ENCODE measurements around the gene PPP1CC. TPM values are rescaled to one million over a fixed set of nuclear protein-coding genes. Genes with fewer than 3 reads are reported as not detected.

PPP1CC gene
- total RNA-seq, 3 donors from 2014 or later (not counting 1 experiment from before 2014, with no cell fraction given): 114 to 121 (median 117) TPM

DNA sequence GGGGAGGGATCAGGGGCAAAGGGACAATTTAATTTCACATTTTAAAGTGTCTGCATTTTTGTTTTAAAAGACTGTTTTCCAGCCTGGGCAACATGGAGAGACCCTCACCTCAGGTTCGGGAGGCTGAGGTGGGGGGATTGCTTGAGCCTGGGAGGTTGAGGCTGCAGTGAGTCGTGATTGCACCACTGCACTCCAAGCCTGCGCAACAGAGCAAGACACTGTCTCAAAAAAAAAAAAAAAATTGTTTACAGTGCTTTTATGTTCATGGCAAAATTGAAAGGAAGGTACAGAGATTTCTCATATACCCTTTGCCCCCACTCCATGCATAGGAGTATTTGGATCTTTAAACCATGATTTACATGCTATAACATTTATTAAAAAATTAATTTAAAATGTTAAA lies 37.4 kb downstream of the PPP1CC start:
- H3K4me3 ChIP-seq (ENCODE audit: low read length): no peak overlapping the region
- 94% methylated on average over 3 of the region's 3 CpGs for WGBS (ENCODE audit: insufficient coverage)
- H3K27me3 ChIP-seq (ENCODE audit: control insufficient read depth, insufficient read depth, low read length): no peaks in the 10 kb centered on the region
- intact Hi-C loops (cut with micrococcal nuclease): no loop called here
- TF ChIP-seq, protein P1, sequence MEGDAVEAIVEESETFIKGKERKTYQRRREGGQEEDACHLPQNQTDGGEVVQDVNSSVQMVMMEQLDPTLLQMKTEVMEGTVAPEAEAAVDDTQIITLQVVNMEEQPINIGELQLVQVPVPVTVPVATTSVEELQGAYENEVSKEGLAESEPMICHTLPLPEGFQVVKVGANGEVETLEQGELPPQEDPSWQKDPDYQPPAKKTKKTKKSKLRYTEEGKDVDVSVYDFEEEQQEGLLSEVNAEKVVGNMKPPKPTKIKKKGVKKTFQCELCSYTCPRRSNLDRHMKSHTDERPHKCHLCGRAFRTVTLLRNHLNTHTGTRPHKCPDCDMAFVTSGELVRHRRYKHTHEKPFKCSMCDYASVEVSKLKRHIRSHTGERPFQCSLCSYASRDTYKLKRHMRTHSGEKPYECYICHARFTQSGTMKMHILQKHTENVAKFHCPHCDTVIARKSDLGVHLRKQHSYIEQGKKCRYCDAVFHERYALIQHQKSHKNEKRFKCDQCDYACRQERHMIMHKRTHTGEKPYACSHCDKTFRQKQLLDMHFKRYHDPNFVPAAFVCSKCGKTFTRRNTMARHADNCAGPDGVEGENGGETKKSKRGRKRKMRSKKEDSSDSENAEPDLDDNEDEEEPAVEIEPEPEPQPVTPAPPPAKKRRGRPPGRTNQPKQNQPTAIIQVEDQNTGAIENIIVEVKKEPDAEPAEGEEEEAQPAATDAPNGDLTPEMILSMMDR (IDR thresholded peaks at IDR 0.05): no peak
- no peak for ATAC-seq
- no peaks in the 10 kb centered on the region for H3K4me1 Mint-ChIP-seq
- H3K27ac ChIP-seq (ENCODE audit: low read length): no peak overlapping the region
- no peaks in the 10 kb centered on the region for H3K36me3 Mint-ChIP-seq
- H3K9me3 Mint-ChIP-seq: no peaks in the 10 kb centered on the region
- no peaks in the 10 kb centered on the region for H3K36me3 ChIP-seq (ENCODE audit: control insufficient read depth, insufficient read depth, low read length)
- no peak for DNase-seq
- H3K4me3 Mint-ChIP-seq: no peak overlapping the region
- no peak overlapping the region for H3K27ac Mint-ChIP-seq
- no peaks in the 10 kb centered on the region for H3K4me1 ChIP-seq (ENCODE audit: control insufficient read depth, insufficient read depth, low read length)
- H3K27me3 Mint-ChIP-seq (ENCODE audit: low read depth in 2 of 2): no peaks in the 10 kb centered on the region
- H3K9me3 ChIP-seq (ENCODE audit: control insufficient read depth, insufficient read depth, low read length): no peaks in the 10 kb centered on the region

DNA sequence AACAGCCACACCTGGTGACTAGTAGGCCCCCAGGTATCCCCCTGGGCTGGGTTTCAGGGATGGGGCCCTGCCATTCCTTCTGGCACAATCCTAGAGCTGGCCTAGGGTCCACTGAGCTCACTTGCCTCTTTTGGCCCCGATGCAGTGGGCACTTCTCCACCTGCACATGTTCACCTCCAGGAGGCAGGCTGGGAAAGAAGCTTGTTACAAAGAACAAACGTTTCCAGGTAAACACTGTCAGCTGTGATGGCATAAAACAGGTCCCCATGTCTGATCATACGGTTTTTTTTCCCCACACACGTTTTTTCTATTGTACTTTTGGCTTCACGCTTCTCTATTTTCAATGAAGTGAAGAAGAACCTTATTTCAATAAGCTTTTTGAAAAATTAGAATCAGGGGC lies 37.9 kb downstream of the PPP1CC start:
- peak in 1 of 2 donors; percentile 44 for DNase-seq

GRCh38 chr12:110704231-110704630 lies 38.5 kb downstream of the PPP1CC start:
- Histone ChIP-seq H3K4me3 (ENCODE audit: low read length) (no peak overlapping the region), H3K27me3 (ENCODE audit: control insufficient read depth, insufficient read depth, low read length) (no peaks in the 10 kb centered on the region), H3K4me1 (ENCODE audit: control insufficient read depth, insufficient read depth, low read length) (no peaks in the 10 kb centered on the region), H3K9me3 (ENCODE audit: control insufficient read depth, insufficient read depth, low read length) (no peaks in the 10 kb centered on the region), H3K27ac (ENCODE audit: low read length) (no peak overlapping the region), H3K36me3 (ENCODE audit: control insufficient read depth, insufficient read depth, low read length) (no peaks in the 10 kb centered on the region)
- intact Hi-C loops (cut with micrococcal nuclease): no loop called here
- Mint-ChIP-seq H3K27ac (no peak overlapping the region), H3K36me3 (no peaks in the 10 kb centered on the region), H3K27me3 (ENCODE audit: low read depth in 2 of 2) (no peaks in the 10 kb centered on the region), H3K4me1 (no peaks in the 10 kb centered on the region), H3K9me3 (no peaks in the 10 kb centered on the region), H3K4me3 (no peak overlapping the region)
- WGBS (ENCODE audit: insufficient coverage): 96% methylated on average over 5 of the region's 5 CpGs
- no peak for DNase-seq
- ATAC-seq: no peak
- TF ChIP-seq, protein P1 (IDR thresholded peaks at IDR 0.05): no peak

More for the DNA sequence above, 37.9 kb downstream of the PPP1CC start:
- H3K9me3 ChIP-seq (ENCODE audit: control insufficient read depth, insufficient read depth, low read length): no peaks in the 10 kb centered on the region
- H3K27ac ChIP-seq (ENCODE audit: low read length): no peak overlapping the region
- intact Hi-C loops (cut with micrococcal nuclease): no loop called here
- TF ChIP-seq, protein P1 (IDR thresholded peaks at IDR 0.05): no peak
- no peak overlapping the region for H3K4me3 Mint-ChIP-seq
- no peaks in the 10 kb centered on the region for H3K36me3 Mint-ChIP-seq
- H3K27me3 Mint-ChIP-seq (ENCODE audit: low read depth in 2 of 2): no peaks in the 10 kb centered on the region
- WGBS (ENCODE audit: insufficient coverage): 43% methylated on average over 4 of the region's 5 CpGs
- ATAC-seq: no peak
- H3K27me3 ChIP-seq (ENCODE audit: control insufficient read depth, insufficient read depth, low read length): no peaks in the 10 kb centered on the region
- no peaks in the 10 kb centered on the region for H3K4me1 ChIP-seq (ENCODE audit: control insufficient read depth, insufficient read depth, low read length)
- no peak overlapping the region for H3K27ac Mint-ChIP-seq
- H3K36me3 ChIP-seq (ENCODE audit: control insufficient read depth, insufficient read depth, low read length): no peaks in the 10 kb centered on the region
- H3K4me1 Mint-ChIP-seq: no peaks in the 10 kb centered on the region
- no peaks in the 10 kb centered on the region for H3K9me3 Mint-ChIP-seq
- no peak overlapping the region for H3K4me3 ChIP-seq (ENCODE audit: low read length)

GRCh38 chr12:110702081-110702480 lies 40.6 kb downstream of the PPP1CC start:
- Histone ChIP-seq H3K27me3 (ENCODE audit: control insufficient read depth, insufficient read depth, low read length) (no peaks in the 10 kb centered on the region), H3K4me3 (ENCODE audit: low read length) (no peak overlapping the region), H3K27ac (ENCODE audit: low read length) (no peak overlapping the region), H3K9me3 (ENCODE audit: control insufficient read depth, insufficient read depth, low read length) (no peaks in the 10 kb centered on the region), H3K4me1 (ENCODE audit: control insufficient read depth, insufficient read depth, low read length) (peaks cover 16% of the 10 kb centered on the region), H3K36me3 (ENCODE audit: control insufficient read depth, insufficient read depth, low read length) (no peaks in the 10 kb centered on the region)
- intact Hi-C loops (cut with micrococcal nuclease): no loop called here
- Mint-ChIP-seq H3K36me3 (no peaks in the 10 kb centered on the region), H3K4me1 (peaks cover 6 to 11% of the 10 kb centered on the region in 2 donors), H3K27me3 (ENCODE audit: low read depth in 2 of 2) (no peaks in the 10 kb centered on the region), H3K4me3 (no peak overlapping the region), H3K9me3 (no peaks in the 10 kb centered on the region), H3K27ac (no peak overlapping the region)
- ATAC-seq (no peak), DNase-seq (no peak)
- 97% methylated on average over 4 of the region's 5 CpGs for WGBS (ENCODE audit: insufficient coverage)
- TF ChIP-seq, protein P1 (IDR thresholded peaks at IDR 0.05): no peak

Data from natural killer cell (primary cell).